Liver (tissue), 9 donors: ENCODE data around the gene BTBD1. TPM values are rescaled to one million over a fixed set of nuclear protein-coding genes. Genes with fewer than 3 reads are reported as not detected.

Experiments
- DNase-seq: peaks from one replicate; pipeline ENCODE4 v3.0.0-alpha.2; 2017; ENCODE audit warnings: low spot score
- H3K27ac ChIP-seq, 2 donors: one replicate each; pipeline ENCODE4 v1.7.0; 2013; ENCODE audit warnings: inconsistent platforms in 2 of 2, low read length in 2 of 2, control low read depth in 1 of 2, low read depth in 1 of 2, mild to moderate bottlenecking in 1 of 2
- H3K27me3 ChIP-seq, 4 donors: one replicate each; pipeline versions ENCODE4 v1.6.1 to v1.7.0; 2013; ENCODE audit warnings: low read length in 3 of 4, inconsistent platforms in 1 of 4, mild to moderate bottlenecking in 1 of 4, moderate library complexity in 1 of 4; ENCODE audit not compliant: control insufficient read depth in 4 of 4, insufficient read depth in 4 of 4
- H3K36me3 ChIP-seq, 4 donors: one replicate each; pipeline versions ENCODE4 v1.6.1 to v1.7.0; 2013; ENCODE audit warnings: low read length in 3 of 4, mild to moderate bottlenecking in 3 of 4, low read depth in 1 of 4, moderate library complexity in 1 of 4; ENCODE audit not compliant: control insufficient read depth in 4 of 4, insufficient read depth in 3 of 4
- H3K4me1 ChIP-seq, 4 donors: one replicate each; pipeline versions ENCODE4 v1.6.1 to v1.7.0; 2013; ENCODE audit warnings: low read length in 3 of 4, mild to moderate bottlenecking in 3 of 4, moderate library complexity in 1 of 4; ENCODE audit not compliant: control insufficient read depth in 4 of 4, insufficient read depth in 4 of 4
- H3K4me3 ChIP-seq, 3 donors: one replicate each; pipeline versions ENCODE4 v1.6.1 to v1.7.0; 2013; ENCODE audit warnings: low read length in 3 of 3, control low read depth in 1 of 3, low read depth in 1 of 3, mild to moderate bottlenecking in 1 of 3
- H3K9ac ChIP-seq, 2 donors: one replicate each; pipeline ENCODE4 v1.7.0; 2013; ENCODE audit warnings: low read length in 2 of 2, mild to moderate bottlenecking in 2 of 2, moderate library complexity in 2 of 2, control low read depth in 1 of 2, low read depth in 1 of 2
- H3K9me3 ChIP-seq, 4 donors: one replicate each; pipeline versions ENCODE4 v1.6.1 to v1.7.0; 2013; ENCODE audit warnings: low read length in 3 of 4; ENCODE audit not compliant: control insufficient read depth in 4 of 4
- EGR1 ChIP-seq, 2 donors: IDR thresholded peaks; 2 replicates each; pipeline ENCODE4 v1.6.1; 2016 to 2018; ENCODE audit warnings: antibody characterized with exemption in 2 of 2, low read depth in 2 of 2
- FOXA1 ChIP-seq: IDR thresholded peaks from 2 replicates; pipeline ENCODE4 v1.6.1; 2016; ENCODE audit warnings: antibody characterized with exemption
- HNF4A ChIP-seq, 2 donors: conservative IDR thresholded peaks; 2 replicates each; pipeline ENCODE4 v1.6.1; 2016; ENCODE audit warnings: antibody characterized with exemption in 2 of 2, mild to moderate bottlenecking in 2 of 2
- HNF4G ChIP-seq: IDR thresholded peaks from 2 replicates; pipeline ENCODE4 v1.6.1; 2016; ENCODE audit warnings: antibody characterized with exemption
- JUND ChIP-seq, 2 donors: IDR thresholded peaks; 2 replicates each; pipeline ENCODE4 v1.6.1; 2016; ENCODE audit warnings: antibody characterized with exemption in 2 of 2
- RAD21 ChIP-seq, 2 donors: IDR thresholded peaks; 2 replicates each; pipeline ENCODE4 v1.6.1; 2016; ENCODE audit warnings: antibody characterized with exemption in 2 of 2, mild to moderate bottlenecking in 2 of 2
- TAF1 ChIP-seq: conservative IDR thresholded peaks from 2 replicates; pipeline ENCODE4 v1.6.1; 2016; ENCODE audit warnings: antibody characterized with exemption, mild to moderate bottlenecking
- WGBS: extraction: QIAGEN DNeasy Blood & Tissue Kit; methylation state at CpG from one replicate; pipeline ENCODE4 v1.1.7; 2013; 5-methylcytosine and 5-hydroxymethylcytosine counted together
- polyA plus RNA-seq, 2 donors: library from polyadenylated mRNA; stranded (reverse) in 1 of 2; unstranded in 1 of 2; fragments of 200-250 nt in 1 of 2; fragments of >200 nt in 1 of 2; fragmentation: Nextera tagmentation in 1 of 2; extraction: Ambion mirVana in 1 of 2; gene quantifications; one replicate each; pipeline versions ENCODE4 v1.2.1 to v1.2.3, GENCODE V29; 2013 to 2015
- total RNA-seq, 2 donors: library from RNA; depleted of rRNA; stranded (reverse); fragments of >200 nt; gene quantifications; one replicate each; pipeline ENCODE4 v1.2.3, GENCODE V29; 2014
- TF ChIP-seq, protein P1 (sequence below): IDR thresholded peaks from 2 replicates; pipeline ENCODE4 v1.6.1; 2016; ENCODE audit warnings: antibody characterized with exemption
- TF ChIP-seq, protein P2 (sequence below): IDR thresholded peaks from 2 replicates; pipeline ENCODE4 v1.6.1; 2016; ENCODE audit warnings: antibody characterized with exemption
- TF ChIP-seq, protein P3 (sequence below): IDR thresholded peaks from 2 replicates; pipeline ENCODE4 v1.6.1; 2016; ENCODE audit warnings: antibody characterized with exemption, mild to moderate bottlenecking
- TF ChIP-seq, protein P4 (sequence below): fragments of 150-350 bp; IDR thresholded peaks from 2 replicates; pipeline ENCODE4 v1.5.1; 2017; ENCODE audit warnings: improper control_type of control experiment, low read depth, low read length; ENCODE audit not compliant: missing input control
- TF ChIP-seq, protein P5 (sequence below): IDR thresholded peaks from 2 replicates; pipeline ENCODE4 v1.6.1; 2016; ENCODE audit warnings: antibody characterized with exemption
- donor health status: healthy.
- donor health status: healthy.
- donor health status: healthy.
- donor health status: healthy.
- donor health status: healthy.

The BTBD1 gene
- total and polyA plus RNA-seq, 4 donors: 8.6 to 43.9 (median 27.6) TPM

DNA sequence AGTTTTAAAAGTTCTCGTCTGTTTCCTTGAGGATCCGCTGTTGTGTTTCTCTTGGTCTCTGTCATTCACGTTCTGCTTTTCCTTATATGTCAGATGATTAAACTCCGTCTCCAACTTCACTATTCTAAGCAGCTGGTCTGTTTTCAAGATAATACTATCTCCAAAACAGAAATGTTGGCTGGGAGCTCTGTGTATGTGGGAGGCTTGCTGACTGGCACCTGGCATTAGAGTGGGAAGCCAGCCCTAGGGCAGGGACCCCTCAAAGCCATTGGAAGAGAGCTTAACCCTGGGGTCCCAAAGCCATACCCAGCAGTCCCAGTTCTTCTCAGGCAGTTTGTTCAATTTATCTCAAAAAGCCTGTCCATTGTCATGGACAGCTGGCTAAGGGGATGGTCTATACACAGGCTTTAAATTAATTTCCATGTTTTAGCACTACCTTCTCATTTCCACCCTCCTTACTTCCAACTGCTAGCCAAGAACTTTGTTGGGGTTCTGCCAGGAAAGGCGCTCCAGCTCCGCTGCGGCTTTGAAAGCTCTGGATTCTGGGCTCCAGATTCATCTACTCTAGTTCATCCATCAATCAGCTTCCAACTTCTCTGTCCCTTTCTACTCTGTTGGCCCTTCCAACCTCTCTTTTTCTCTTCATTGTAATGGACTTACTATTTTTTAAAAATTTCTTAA lies 9.2 kb downstream of the BTBD1 start:
- Histone ChIP-seq H3K9me3 (no peaks in the 10 kb centered on the region), H3K4me3 (no peak overlapping the region), H3K27me3 (no peaks in the 10 kb centered on the region), H3K4me1 (peaks cover 0 to 7% (median 2%) of the 10 kb centered on the region in 4 donors), H3K27ac (no peak overlapping the region), H3K36me3 (peaks cover 4 to 18% (median 11%) of the 10 kb centered on the region in 4 donors), H3K9ac (no peak overlapping the region)
- DNase-seq: no peak
- WGBS: 79% methylated on average over 7 of the region's 7 CpGs
- no peak for TF ChIP-seq HNF4A (conservative IDR thresholded peaks at IDR 0.05)
- TF ChIP-seq, protein P1, sequence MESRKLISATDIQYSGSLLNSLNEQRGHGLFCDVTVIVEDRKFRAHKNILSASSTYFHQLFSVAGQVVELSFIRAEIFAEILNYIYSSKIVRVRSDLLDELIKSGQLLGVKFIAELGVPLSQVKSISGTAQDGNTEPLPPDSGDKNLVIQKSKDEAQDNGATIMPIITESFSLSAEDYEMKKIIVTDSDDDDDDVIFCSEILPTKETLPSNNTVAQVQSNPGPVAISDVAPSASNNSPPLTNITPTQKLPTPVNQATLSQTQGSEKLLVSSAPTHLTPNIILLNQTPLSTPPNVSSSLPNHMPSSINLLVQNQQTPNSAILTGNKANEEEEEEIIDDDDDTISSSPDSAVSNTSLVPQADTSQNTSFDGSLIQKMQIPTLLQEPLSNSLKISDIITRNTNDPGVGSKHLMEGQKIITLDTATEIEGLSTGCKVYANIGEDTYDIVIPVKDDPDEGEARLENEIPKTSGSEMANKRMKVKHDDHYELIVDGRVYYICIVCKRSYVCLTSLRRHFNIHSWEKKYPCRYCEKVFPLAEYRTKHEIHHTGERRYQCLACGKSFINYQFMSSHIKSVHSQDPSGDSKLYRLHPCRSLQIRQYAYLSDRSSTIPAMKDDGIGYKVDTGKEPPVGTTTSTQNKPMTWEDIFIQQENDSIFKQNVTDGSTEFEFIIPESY: no peak
- TF ChIP-seq EGR1 (IDR thresholded peaks at IDR 0.05; ENCODE audit: low read depth in 2 of 2): no peak
- no peak for TF ChIP-seq FOXA1
- no peak for TF ChIP-seq TAF1
- no peak for TF ChIP-seq RAD21 (IDR thresholded peaks at IDR 0.05)
- TF ChIP-seq JUND (IDR thresholded peaks at IDR 0.05): no peak
- no peak for TF ChIP-seq HNF4G
- TF ChIP-seq, protein P2, sequence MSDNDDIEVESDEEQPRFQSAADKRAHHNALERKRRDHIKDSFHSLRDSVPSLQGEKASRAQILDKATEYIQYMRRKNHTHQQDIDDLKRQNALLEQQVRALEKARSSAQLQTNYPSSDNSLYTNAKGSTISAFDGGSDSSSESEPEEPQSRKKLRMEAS: no peak
- TF ChIP-seq, protein P3, sequence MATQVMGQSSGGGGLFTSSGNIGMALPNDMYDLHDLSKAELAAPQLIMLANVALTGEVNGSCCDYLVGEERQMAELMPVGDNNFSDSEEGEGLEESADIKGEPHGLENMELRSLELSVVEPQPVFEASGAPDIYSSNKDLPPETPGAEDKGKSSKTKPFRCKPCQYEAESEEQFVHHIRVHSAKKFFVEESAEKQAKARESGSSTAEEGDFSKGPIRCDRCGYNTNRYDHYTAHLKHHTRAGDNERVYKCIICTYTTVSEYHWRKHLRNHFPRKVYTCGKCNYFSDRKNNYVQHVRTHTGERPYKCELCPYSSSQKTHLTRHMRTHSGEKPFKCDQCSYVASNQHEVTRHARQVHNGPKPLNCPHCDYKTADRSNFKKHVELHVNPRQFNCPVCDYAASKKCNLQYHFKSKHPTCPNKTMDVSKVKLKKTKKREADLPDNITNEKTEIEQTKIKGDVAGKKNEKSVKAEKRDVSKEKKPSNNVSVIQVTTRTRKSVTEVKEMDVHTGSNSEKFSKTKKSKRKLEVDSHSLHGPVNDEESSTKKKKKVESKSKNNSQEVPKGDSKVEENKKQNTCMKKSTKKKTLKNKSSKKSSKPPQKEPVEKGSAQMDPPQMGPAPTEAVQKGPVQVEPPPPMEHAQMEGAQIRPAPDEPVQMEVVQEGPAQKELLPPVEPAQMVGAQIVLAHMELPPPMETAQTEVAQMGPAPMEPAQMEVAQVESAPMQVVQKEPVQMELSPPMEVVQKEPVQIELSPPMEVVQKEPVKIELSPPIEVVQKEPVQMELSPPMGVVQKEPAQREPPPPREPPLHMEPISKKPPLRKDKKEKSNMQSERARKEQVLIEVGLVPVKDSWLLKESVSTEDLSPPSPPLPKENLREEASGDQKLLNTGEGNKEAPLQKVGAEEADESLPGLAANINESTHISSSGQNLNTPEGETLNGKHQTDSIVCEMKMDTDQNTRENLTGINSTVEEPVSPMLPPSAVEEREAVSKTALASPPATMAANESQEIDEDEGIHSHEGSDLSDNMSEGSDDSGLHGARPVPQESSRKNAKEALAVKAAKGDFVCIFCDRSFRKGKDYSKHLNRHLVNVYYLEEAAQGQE: no peak
- TF ChIP-seq, protein P4, sequence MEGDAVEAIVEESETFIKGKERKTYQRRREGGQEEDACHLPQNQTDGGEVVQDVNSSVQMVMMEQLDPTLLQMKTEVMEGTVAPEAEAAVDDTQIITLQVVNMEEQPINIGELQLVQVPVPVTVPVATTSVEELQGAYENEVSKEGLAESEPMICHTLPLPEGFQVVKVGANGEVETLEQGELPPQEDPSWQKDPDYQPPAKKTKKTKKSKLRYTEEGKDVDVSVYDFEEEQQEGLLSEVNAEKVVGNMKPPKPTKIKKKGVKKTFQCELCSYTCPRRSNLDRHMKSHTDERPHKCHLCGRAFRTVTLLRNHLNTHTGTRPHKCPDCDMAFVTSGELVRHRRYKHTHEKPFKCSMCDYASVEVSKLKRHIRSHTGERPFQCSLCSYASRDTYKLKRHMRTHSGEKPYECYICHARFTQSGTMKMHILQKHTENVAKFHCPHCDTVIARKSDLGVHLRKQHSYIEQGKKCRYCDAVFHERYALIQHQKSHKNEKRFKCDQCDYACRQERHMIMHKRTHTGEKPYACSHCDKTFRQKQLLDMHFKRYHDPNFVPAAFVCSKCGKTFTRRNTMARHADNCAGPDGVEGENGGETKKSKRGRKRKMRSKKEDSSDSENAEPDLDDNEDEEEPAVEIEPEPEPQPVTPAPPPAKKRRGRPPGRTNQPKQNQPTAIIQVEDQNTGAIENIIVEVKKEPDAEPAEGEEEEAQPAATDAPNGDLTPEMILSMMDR: no peak

DNA sequence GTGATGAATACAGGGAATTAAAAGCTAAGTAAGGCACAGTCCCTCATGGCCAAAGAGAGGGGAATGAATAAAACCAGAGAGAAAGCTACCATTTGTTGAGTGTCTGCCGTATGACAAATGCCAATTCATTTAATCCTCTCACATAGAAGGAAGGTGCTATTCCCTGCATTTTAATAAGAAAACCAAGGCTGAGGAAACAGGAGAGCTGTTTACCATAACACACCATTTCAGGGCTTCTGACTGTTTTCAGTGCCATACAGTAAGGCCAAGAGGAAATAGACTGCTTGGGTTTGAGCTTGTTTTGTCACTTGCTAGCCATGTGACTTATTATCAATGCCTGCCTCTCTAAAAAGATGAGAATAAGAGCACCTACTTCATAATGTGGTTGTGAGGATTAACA lies 10.1 kb downstream of the BTBD1 start:
- no peak overlapping the region for H3K27ac ChIP-seq
- H3K4me1 ChIP-seq: peaks cover 0 to 5% (median 0%) of the 10 kb centered on the region in 4 donors
- H3K27me3 ChIP-seq: no peaks in the 10 kb centered on the region
- WGBS: 95% methylated on average over 1 of the region's 1 CpG
- H3K9me3 ChIP-seq: no peaks in the 10 kb centered on the region
- peaks cover 4 to 18% (median 12%) of the 10 kb centered on the region in 4 donors for H3K36me3 ChIP-seq
- no peak for TF ChIP-seq JUND (IDR thresholded peaks at IDR 0.05)
- TF ChIP-seq, protein P1: no peak
- TF ChIP-seq, protein P5, sequence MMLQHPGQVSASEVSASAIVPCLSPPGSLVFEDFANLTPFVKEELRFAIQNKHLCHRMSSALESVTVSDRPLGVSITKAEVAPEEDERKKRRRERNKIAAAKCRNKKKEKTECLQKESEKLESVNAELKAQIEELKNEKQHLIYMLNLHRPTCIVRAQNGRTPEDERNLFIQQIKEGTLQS: no peak
- H3K4me3 ChIP-seq: no peak overlapping the region
- H3K9ac ChIP-seq: no peak overlapping the region
- DNase-seq: no peak
